Coronary artery (tissue), 2 donors: ENCODE results near the gene JAZF1.

Experiments used
- DNase-seq: peaks from one replicate; pipeline ENCODE4 v3.0.0-alpha.2; 2017; ENCODE audit warnings: low spot score
- H3K27ac ChIP-seq, 2 donors: fragments of 200-600 bp; sonication (generic); one replicate each; pipeline ENCODE4 v1.5.1; 2016 to 2019
- H3K4me3 ChIP-seq: fragments of 200-600 bp; sonication (generic); 2 replicates; pipeline ENCODE4 v1.5.1; 2016; ENCODE audit warnings: mild to moderate bottlenecking, moderate library complexity
- TF ChIP-seq, protein P1 (sequence below): fragments of 200-600 bp; sonication (generic); IDR thresholded peaks from one replicate; pipeline ENCODE4 v1.5.1; 2019; ENCODE audit warnings: antibody characterized with exemption

The JAZF1 gene

DNA sequence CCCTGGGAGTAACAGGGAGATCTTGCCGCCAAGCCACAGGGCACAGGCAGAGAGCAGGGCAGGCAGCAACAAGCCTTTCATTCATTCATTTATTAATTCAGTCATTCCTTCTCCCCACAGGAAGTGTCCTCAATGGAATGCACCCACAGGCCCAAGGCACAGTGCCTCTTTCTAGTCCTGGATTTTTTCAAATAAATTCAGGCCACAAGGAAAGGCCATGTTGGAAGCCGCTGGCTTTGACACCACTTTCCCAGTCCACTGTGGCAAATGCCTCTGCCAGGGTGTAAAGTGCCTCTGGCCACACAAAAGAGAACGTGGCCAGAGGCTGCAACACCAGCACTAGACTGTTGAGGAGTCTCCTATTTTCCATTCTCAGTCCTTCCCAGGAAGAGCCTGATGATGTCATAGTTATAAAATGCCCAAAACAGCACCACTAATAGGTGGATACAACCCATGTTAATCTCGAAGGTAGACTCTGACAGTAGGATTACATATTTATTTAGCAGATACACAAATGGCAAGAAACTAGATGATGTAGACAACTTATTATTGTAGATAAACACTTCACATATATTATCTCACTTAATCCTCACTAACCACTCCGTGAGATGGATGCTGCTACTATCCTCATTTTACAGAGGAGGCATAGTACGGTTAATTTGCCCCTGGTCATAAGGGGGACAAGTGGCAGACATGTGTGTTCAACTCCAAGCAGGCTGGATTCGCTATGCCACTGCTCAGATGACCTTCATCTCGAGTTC, 5.5 kb downstream of the JAZF1 start:
- TF ChIP-seq, protein P1, sequence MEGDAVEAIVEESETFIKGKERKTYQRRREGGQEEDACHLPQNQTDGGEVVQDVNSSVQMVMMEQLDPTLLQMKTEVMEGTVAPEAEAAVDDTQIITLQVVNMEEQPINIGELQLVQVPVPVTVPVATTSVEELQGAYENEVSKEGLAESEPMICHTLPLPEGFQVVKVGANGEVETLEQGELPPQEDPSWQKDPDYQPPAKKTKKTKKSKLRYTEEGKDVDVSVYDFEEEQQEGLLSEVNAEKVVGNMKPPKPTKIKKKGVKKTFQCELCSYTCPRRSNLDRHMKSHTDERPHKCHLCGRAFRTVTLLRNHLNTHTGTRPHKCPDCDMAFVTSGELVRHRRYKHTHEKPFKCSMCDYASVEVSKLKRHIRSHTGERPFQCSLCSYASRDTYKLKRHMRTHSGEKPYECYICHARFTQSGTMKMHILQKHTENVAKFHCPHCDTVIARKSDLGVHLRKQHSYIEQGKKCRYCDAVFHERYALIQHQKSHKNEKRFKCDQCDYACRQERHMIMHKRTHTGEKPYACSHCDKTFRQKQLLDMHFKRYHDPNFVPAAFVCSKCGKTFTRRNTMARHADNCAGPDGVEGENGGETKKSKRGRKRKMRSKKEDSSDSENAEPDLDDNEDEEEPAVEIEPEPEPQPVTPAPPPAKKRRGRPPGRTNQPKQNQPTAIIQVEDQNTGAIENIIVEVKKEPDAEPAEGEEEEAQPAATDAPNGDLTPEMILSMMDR, result no peak
- DNase-seq, result no peak
- H3K4me3 ChIP-seq, result no peak overlapping the region
- H3K27ac ChIP-seq, result no peak overlapping the region

DNA sequence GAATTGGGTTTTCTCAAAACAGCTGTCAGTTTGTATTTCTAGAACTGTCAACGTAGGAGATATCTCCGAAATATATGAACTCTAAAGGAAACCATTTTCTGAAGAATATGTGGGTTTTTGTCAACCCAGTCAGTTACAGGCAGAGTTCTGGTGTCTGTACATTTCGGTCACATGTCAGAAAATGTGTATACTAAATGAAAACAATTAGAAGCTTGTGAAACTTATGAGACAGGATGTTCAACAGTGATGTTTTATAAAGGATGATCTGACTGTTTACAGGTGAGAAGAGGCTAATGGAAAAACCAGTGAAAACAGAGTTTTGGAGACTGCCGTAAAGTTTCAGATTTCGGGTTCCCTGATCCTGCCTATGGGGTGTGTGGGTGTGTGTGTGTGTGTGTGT, 6.2 kb downstream of the JAZF1 start:
- Histone ChIP-seq H3K4me3 (no peak overlapping the region), H3K27ac (no peak overlapping the region)
- DNase-seq, result no peak
- TF ChIP-seq, protein P1, result no peak

DNA sequence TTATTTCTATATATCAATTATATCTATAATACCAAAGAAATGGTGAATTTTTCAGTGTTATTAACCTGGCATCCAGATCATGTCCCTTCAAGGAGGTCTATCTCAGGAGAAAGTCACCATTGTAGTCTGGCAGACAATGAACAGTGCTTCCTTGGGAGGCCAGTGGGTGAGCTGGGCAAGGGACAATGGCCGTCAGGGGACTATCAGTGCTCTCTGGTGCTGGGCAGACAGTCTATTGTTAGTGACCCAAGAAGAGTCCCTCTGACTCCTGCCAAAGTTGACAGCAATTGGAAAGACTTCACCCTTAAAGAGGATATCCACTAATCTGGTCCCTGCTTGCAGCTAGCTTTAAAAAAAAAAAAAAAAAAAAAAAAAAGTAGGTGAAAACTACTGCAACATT, 7.1 kb downstream of the JAZF1 start:
- Histone ChIP-seq H3K27ac (no peak overlapping the region), H3K4me3 (no peak overlapping the region)
- TF ChIP-seq, protein P1, result no peak
- DNase-seq, result no peak

DNA sequence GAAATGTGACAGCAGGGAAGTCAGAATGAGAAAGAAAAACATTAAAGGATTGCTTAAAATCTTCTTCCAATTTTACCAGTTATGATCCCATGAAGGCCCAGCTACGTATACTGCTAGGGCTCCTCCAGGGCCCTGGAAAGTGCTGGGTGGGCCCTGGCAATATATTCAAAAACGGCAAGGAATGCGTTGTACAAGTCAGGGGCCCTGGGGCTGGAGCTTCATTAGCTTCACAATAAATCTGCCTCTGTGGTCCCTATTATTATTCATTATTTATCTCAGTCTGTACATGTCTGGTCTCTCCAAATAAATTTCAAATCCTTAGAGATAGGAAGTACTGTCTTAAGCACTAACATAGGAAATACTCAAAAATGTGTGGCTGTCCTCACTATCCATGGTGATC, 7.6 kb downstream of the JAZF1 start:
- no peak for DNase-seq
- no peak overlapping the region for H3K4me3 ChIP-seq
- H3K27ac ChIP-seq, result no peak overlapping the region
- TF ChIP-seq, protein P1, result no peak

DNA sequence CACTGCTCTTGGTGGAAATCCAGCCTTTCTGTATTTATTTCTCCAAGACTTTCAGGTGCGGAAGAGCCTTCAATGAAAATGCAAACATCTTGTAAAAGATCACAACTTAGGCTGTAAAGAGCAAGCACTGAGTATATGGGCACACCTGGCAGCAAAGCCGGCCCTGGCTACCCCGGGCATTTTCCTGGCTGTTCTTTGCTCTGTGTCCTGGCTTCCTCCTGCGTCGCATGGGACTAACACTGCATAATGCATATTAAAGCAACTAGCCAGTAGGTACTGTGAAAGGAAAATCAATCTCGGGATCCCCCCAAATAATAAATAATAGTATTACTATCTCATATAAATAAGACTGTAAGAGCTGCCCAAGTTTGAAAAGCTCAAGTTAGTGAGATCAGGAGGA, 9.9 kb downstream of the JAZF1 start:
- TF ChIP-seq, protein P1, result no peak
- no peak for DNase-seq
- Histone ChIP-seq H3K27ac (no peak overlapping the region), H3K4me3 (no peak overlapping the region)

DNA sequence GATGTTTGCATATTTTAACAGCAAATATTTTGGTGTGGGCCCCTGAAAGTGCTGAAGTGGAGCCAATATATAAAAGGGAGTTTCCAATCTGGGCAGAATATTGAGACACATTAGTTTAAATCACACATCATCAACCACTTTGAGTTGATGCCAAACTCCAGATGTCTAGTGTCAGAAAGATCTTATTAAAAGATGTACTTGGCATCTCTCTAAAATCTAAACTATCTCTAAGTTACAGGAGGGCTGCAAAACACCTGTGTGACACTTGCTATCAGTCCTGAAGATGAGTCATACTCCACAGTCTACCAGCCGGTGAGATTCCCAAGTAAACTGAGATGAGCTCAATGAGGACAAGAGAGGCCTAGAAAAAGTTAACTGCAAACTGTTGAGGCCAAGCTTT, 11.4 kb downstream of the JAZF1 start:
- no peak for DNase-seq
- TF ChIP-seq, protein P1, result no peak
- Histone ChIP-seq H3K27ac (no peak overlapping the region), H3K4me3 (no peak overlapping the region)

DNA sequence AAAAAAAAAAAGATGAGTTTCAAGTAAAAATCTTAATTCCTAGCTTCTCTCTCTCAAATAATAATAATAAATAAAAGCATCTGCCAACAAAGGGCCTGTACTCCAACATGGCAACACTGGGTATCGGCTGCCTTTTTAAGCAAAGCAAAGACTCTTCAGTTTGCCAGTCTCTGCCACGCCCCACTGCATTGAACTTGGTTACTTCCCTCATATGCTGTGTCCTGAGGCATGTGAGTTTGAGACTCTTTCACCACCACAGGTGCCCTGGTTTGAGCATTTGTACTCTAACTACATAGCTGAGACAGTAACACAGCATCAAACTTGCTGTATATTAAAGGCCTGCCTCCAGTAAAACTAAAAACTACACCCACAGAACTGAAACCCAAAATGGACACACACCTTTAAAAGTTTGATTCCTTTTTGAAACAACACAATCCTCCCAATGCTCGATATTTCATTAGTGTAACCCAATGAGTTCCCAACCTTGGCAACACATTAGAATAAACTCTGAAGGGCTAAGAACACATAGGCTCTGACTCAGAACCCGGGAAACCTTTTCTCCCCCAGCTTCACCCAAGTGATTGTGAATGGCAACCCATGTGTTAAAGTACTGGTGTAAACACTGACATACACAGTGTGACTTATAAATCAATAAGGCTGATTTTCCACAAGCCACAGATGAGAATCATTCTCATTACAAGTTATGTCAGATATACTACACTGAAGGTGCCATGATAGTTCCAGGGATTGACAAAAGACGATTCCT, 12.0 kb downstream of the JAZF1 start:
- Histone ChIP-seq H3K27ac (no peak overlapping the region), H3K4me3 (no peak overlapping the region)
- TF ChIP-seq, protein P1, result no peak
- DNase-seq, result no peak
